SJCRH30 (cell line): ENCODE results near the gene CSTF1. TPM values are rescaled to one million over a fixed set of nuclear protein-coding genes. Genes with fewer than 3 reads are reported as not detected.

Source experiments
- DNase-seq, 2 experiments: peaks; one replicate each; pipeline ENCODE4 v3.0.0-alpha.2; 2015 to 2020
- H3K27ac ChIP-seq: fragments of 250-450 bp; sonication (Bioruptor Pico); 2 replicates; pipeline ENCODE4 v1.5.1; 2020; ENCODE audit warnings: mild to moderate bottlenecking, moderate library complexity
- H3K27me3 ChIP-seq: fragments of 250-450 bp; sonication (Bioruptor Pico); 2 replicates; pipeline ENCODE4 v1.5.1; 2020; ENCODE audit warnings: mild to moderate bottlenecking, moderate library complexity
- H3K36me3 ChIP-seq: fragments of 250-450 bp; sonication (Bioruptor Pico); 2 replicates; pipeline ENCODE4 v1.5.1; 2020; ENCODE audit warnings: mild to moderate bottlenecking, moderate library complexity
- H3K4me1 ChIP-seq: fragments of 250-450 bp; sonication (Bioruptor Pico); 2 replicates; pipeline ENCODE4 v1.5.1; 2020; ENCODE audit warnings: mild to moderate bottlenecking, moderate library complexity
- H3K4me3 ChIP-seq: fragments of 250-450 bp; sonication (Bioruptor Pico); 2 replicates; pipeline ENCODE4 v1.5.1; 2020; ENCODE audit warnings: mild to moderate bottlenecking, moderate library complexity
- H3K9me3 ChIP-seq: fragments of 250-450 bp; sonication (Bioruptor Pico); replicated peaks from 2 replicates; pipeline ENCODE4 v1.5.1; 2020; ENCODE audit warnings: mild to moderate bottlenecking, moderate library complexity
- total RNA-seq: library from RNA; depleted of rRNA; stranded (reverse); fragments of >200 nt; shearing (Covaris generic); gene quantifications from 2 replicates; pipeline ENCODE4 v1.2.3, GENCODE V29; 2014

The CSTF1 gene
- total RNA-seq, 1 experiment from 2014 or later = 167 TPM

GRCh38 chr20:56360133-56360907 lies 32.1 kb upstream of the CSTF1 start:
- H3K27me3 ChIP-seq = no peaks in the 10 kb centered on the region
- peak; percentile 66 to 76 for DNase-seq
- H3K27ac ChIP-seq = peak overlapping the region; percentile 78
- H3K4me3 ChIP-seq = peak overlapping the region; percentile 73
- H3K9me3 ChIP-seq = no peaks in the 10 kb centered on the region
- no peaks in the 10 kb centered on the region for H3K36me3 ChIP-seq
- H3K4me1 ChIP-seq = peaks cover 20% of the 10 kb centered on the region

DNA sequence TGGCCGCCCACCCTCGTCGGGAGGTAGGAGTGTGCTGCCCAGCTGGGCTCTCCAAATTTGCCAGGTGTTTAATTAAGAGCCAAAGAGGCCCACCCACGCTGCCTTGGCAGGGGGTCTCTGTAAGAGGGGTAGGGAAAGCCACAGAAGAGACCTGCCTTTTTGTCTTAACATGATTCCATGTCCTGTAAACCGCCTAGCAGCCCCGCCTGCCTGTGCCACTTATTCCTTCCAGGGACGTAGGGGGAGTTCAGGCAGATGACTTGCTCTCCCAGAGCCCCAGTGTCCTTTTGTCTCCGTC lies 31.6 kb upstream of the CSTF1 start:
- Histone ChIP-seq H3K4me1 (peaks cover 20% of the 10 kb centered on the region), H3K4me3 (no peak overlapping the region), H3K27ac (no peak overlapping the region), H3K27me3 (no peaks in the 10 kb centered on the region), H3K9me3 (no peaks in the 10 kb centered on the region), H3K36me3 (peaks cover under 1% of the 10 kb centered on the region; the same call in 1 of the 2 replicates)
- DNase-seq = peak; percentile 64 to 67

- Histone ChIP-seq H3K4me3 (no peak overlapping the region), H3K27ac (no peak overlapping the region), H3K36me3 (peaks cover 5% of the 10 kb centered on the region), H3K4me1 (peaks cover 20% of the 10 kb centered on the region), H3K27me3 (no peaks in the 10 kb centered on the region), H3K9me3 (no peaks in the 10 kb centered on the region)
- no peak for DNase-seq
These were observed 30.5 kb upstream of the CSTF1 start for GRCh38 chr20:56361900-56362299.

DNA sequence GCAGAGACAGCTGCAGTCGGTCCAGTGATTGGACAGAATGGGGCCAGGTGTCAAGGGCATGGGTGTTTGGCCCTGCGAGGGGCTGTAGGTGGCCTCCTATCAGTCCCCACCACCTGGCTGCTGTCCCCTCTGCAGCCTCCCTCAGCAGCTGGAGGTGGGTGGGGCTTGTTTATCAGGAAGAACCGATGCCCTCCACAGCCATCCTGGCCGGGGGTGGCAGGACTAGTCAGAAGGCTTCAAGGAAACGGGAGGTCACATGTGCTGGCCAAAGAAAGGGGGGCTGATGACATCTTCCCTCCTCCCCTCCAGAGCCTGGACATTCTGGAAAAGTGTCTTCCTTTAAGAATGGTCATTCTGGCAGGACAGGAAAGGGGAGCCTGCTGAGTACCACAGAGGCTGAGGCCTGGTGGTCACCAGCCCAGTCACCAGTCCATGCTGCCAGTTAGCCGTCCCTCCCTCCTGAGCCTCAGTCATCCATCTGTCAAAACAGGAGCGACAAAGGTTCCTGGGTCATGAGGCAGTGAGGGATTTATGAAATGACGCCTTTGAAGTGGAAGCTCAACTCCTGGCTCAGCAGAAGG lies 29.5 kb upstream of the CSTF1 start:
- Histone ChIP-seq H3K4me1 (peaks cover 19% of the 10 kb centered on the region), H3K9me3 (no peaks in the 10 kb centered on the region), H3K27ac (no peak overlapping the region), H3K4me3 (no peak overlapping the region), H3K36me3 (peaks cover 10% of the 10 kb centered on the region), H3K27me3 (no peaks in the 10 kb centered on the region)
- peak in 1 of 2 experiments; percentile 36 for DNase-seq

DNA sequence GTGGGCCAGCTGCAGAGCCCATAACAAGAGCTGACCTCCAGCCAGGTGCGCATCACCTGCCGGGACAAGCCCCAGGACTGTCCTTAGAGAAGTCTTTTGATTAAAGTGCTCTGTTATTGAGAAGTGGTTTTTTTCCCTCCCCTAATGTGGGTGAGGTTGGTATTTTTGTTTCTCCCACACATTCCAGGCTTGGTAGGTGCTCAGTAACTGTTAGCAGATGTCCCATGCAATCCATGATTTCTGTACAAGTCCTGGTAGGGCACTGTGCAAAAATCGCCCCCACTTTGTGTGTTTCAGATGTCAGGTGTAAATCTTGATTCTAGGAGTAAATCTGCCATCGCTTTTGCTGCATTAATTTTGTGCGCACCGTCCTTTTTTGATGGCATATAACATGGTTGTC lies 29.0 kb upstream of the CSTF1 start:
- no peak for DNase-seq
- H3K27ac ChIP-seq = no peak overlapping the region

GRCh38 chr20:56368351-56369134 lies 23.9 kb upstream of the CSTF1 start:
- Histone ChIP-seq H3K4me1 (peaks cover 5% of the 10 kb centered on the region), H3K4me3 (no peak overlapping the region), H3K9me3 (no peaks in the 10 kb centered on the region), H3K27ac (no peak overlapping the region), H3K27me3 (no peaks in the 10 kb centered on the region), H3K36me3 (peaks cover 63% of the 10 kb centered on the region)
- peak; percentile 42 to 62 for DNase-seq

More for the DNA sequence above, 29.0 kb upstream of the CSTF1 start:
- Histone ChIP-seq H3K4me1 (peaks cover 13% of the 10 kb centered on the region), H3K27me3 (no peaks in the 10 kb centered on the region), H3K36me3 (peaks cover 13% of the 10 kb centered on the region), H3K9me3 (no peaks in the 10 kb centered on the region), H3K4me3 (no peak overlapping the region)

- H3K4me3 ChIP-seq = no peak overlapping the region
- peaks cover 8% of the 10 kb centered on the region for H3K4me1 ChIP-seq
- no peaks in the 10 kb centered on the region for H3K9me3 ChIP-seq
- H3K27me3 ChIP-seq = no peaks in the 10 kb centered on the region
- DNase-seq = no peak
- H3K27ac ChIP-seq = no peak overlapping the region
- H3K36me3 ChIP-seq = peaks cover 70% of the 10 kb centered on the region
These were observed 23.3 kb upstream of the CSTF1 start for GRCh38 chr20:56369179-56369578.

DNA sequence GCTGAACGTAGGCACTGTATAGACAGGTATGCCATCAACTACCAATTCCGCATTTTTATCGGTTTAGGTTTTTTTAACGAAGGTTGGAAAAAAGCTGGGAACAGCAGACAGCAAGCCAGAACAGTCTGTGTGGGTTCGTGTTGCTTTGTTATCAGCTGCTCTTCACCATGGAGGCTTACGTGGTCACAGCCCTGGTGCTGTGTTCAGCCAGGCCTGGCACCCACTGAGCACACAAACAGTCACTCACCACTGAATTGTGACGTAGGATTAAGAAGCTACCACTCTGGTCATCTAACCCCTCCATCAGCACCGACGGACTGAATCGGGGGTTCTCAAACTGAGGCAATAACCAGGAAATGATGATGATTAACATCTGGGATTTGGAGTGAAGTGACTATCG lies 20.5 kb upstream of the CSTF1 start:
- peaks cover 8% of the 10 kb centered on the region for H3K4me1 ChIP-seq
- no peaks in the 10 kb centered on the region for H3K9me3 ChIP-seq
- no peak for DNase-seq
- no peaks in the 10 kb centered on the region for H3K27me3 ChIP-seq
- H3K4me3 ChIP-seq = no peak overlapping the region
- no peak overlapping the region for H3K27ac ChIP-seq
- H3K36me3 ChIP-seq = peaks cover 93% of the 10 kb centered on the region

- peaks cover 8% of the 10 kb centered on the region for H3K4me1 ChIP-seq
- no peak overlapping the region for H3K4me3 ChIP-seq
- H3K9me3 ChIP-seq = no peaks in the 10 kb centered on the region
- H3K27ac ChIP-seq = no peak overlapping the region
- no peak for DNase-seq
- no peaks in the 10 kb centered on the region for H3K27me3 ChIP-seq
- H3K36me3 ChIP-seq = peaks cover 97% of the 10 kb centered on the region
These were observed 19.6 kb upstream of the CSTF1 start for GRCh38 chr20:56372850-56373249.

DNA sequence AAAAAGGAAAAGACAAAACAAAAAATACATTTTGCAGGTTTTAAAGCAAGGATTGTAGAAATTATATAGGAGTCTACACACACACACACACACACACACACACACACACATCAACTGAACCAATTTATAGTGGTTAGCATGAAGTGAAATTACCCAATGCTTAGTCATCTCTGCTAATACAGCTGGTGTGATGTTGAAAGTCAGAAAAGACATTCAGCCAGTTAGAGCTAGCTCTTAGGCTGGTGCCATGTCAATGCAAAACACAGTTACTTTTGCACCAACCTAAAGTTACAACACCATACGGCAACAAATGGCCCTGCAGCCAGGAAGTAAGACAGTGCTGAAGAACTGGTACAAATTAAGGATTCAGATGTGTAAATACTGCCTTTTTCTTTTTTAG lies 18.5 kb upstream of the CSTF1 start:
- no peaks in the 10 kb centered on the region for H3K9me3 ChIP-seq
- no peak overlapping the region for H3K4me3 ChIP-seq
- H3K27me3 ChIP-seq = no peaks in the 10 kb centered on the region
- no peak overlapping the region for H3K27ac ChIP-seq
- no peak for DNase-seq
- H3K36me3 ChIP-seq = peaks cover 100% of the 10 kb centered on the region
- peaks cover 7% of the 10 kb centered on the region for H3K4me1 ChIP-seq

- no peak overlapping the region for H3K27ac ChIP-seq
- H3K4me3 ChIP-seq = no peak overlapping the region
- peaks cover 100% of the 10 kb centered on the region for H3K36me3 ChIP-seq
- DNase-seq = no peak
- peaks cover 3% of the 10 kb centered on the region; the same call in 1 of the 2 replicates for H3K4me1 ChIP-seq
- H3K9me3 ChIP-seq = no peaks in the 10 kb centered on the region
- no peaks in the 10 kb centered on the region for H3K27me3 ChIP-seq
These were observed 16.1 kb upstream of the CSTF1 start for GRCh38 chr20:56376331-56376730.

- no peak for DNase-seq
- H3K27ac ChIP-seq = no peak overlapping the region
- no peaks in the 10 kb centered on the region for H3K27me3 ChIP-seq
- H3K36me3 ChIP-seq = peaks cover 100% of the 10 kb centered on the region
- H3K9me3 ChIP-seq = no peaks in the 10 kb centered on the region
- peaks cover 3% of the 10 kb centered on the region; the same call in 1 of the 2 replicates for H3K4me1 ChIP-seq
- H3K4me3 ChIP-seq = no peak overlapping the region
These were observed 14.1 kb upstream of the CSTF1 start for GRCh38 chr20:56378386-56378785.

GRCh38 chr20:56380375-56380774 lies 12.1 kb upstream of the CSTF1 start:
- Histone ChIP-seq H3K9me3 (no peaks in the 10 kb centered on the region), H3K27me3 (no peaks in the 10 kb centered on the region), H3K36me3 (peaks cover 100% of the 10 kb centered on the region), H3K4me3 (no peak overlapping the region), H3K27ac (no peak overlapping the region), H3K4me1 (no peaks in the 10 kb centered on the region)
- DNase-seq = no peak

DNA sequence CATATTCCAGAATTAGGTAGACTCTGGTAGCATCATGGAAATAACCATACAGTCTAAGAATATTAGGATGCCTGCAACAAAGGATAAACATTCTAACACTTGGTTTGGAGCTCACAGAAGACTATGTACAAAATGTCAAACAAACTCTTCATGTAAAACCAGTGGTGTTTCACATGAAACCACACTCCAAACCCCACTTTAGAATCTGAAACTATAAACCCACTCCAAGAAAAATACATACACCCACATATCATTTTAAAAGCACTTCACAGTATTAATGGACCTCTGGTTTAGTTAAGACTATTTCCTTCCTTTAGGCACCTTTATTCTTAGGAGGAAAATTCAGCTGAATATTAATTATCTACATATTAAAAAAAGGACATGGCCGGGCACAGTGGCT lies 10.9 kb upstream of the CSTF1 start:
- Histone ChIP-seq H3K27ac (no peak overlapping the region), H3K27me3 (no peaks in the 10 kb centered on the region), H3K36me3 (peaks cover 100% of the 10 kb centered on the region), H3K4me3 (no peak overlapping the region), H3K4me1 (no peaks in the 10 kb centered on the region), H3K9me3 (no peaks in the 10 kb centered on the region)
- DNase-seq = no peak

- Histone ChIP-seq H3K4me1 (no peaks in the 10 kb centered on the region), H3K27me3 (no peaks in the 10 kb centered on the region), H3K4me3 (no peak overlapping the region), H3K36me3 (peaks cover 100% of the 10 kb centered on the region), H3K9me3 (no peaks in the 10 kb centered on the region), H3K27ac (no peak overlapping the region)
- no peak for DNase-seq
These were observed 9.7 kb upstream of the CSTF1 start for GRCh38 chr20:56382696-56383095.
